ENCODE data around the gene NLGN2.

Gene NLGN2

DNA sequence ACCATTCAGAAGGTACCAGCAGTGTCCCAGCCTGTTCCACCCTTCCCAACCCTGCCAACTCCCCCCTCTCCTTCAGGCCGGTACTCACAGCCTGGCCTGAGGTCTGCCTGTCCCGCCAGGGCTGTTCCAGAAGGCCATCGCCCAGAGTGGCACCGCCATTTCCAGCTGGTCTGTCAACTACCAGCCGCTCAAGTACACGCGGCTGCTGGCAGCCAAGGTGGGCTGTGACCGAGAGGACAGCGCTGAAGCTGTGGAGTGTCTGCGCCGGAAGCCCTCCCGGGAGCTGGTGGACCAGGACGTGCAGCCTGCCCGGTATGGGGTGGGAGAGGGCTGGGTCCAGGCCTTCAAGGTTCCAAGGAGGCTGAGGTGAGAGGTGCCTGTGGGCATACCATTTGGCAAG, 7.2 kb downstream of the NLGN2 start:
- DNase-seq: no peak

DNA sequence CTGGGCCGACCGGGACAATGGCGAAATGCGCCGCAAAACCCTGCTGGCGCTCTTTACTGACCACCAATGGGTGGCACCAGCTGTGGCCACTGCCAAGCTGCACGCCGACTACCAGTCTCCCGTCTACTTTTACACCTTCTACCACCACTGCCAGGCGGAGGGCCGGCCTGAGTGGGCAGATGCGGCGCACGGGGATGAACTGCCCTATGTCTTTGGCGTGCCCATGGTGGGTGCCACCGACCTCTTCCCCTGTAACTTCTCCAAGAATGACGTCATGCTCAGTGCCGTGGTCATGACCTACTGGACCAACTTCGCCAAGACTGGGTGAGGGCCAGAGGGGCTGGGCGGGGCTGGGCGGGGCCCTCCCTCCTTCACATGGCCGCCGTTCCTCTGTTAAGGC, 8.1 kb downstream of the NLGN2 start:
- DNase-seq: no peak

DNA sequence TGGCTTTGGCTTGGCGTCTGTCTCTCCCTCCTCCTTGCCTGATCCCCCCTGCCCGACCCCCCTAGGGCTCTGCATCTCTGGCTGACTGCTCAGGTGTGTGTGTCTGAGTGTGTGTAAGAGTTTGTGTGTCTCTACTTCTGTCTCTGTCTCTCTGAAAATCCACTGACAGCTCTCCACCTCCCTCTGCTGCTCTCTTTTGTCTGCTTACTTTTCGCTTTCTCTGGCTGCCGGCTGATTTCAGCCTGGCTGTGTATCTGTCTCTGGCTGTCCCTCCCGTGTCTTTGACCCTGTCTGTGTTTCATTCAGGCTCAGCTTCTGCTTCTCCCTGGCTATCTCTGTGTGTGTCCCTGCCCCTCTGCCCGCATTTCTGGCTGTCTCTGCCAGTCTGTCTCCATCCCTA, 8.7 kb downstream of the NLGN2 start:
- DNase-seq: no peak

DNA sequence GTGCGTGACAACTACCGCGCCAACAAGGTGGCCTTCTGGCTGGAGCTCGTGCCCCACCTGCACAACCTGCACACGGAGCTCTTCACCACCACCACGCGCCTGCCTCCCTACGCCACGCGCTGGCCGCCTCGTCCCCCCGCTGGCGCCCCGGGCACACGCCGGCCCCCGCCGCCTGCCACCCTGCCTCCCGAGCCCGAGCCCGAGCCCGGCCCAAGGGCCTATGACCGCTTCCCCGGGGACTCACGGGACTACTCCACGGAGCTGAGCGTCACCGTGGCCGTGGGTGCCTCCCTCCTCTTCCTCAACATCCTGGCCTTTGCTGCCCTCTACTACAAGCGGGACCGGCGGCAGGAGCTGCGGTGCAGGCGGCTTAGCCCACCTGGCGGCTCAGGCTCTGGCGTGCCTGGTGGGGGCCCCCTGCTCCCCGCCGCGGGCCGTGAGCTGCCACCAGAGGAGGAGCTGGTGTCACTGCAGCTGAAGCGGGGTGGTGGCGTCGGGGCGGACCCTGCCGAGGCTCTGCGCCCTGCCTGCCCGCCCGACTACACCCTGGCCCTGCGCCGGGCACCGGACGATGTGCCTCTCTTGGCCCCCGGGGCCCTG, 9.5 kb downstream of the NLGN2 start:
- no peak for DNase-seq

DNA sequence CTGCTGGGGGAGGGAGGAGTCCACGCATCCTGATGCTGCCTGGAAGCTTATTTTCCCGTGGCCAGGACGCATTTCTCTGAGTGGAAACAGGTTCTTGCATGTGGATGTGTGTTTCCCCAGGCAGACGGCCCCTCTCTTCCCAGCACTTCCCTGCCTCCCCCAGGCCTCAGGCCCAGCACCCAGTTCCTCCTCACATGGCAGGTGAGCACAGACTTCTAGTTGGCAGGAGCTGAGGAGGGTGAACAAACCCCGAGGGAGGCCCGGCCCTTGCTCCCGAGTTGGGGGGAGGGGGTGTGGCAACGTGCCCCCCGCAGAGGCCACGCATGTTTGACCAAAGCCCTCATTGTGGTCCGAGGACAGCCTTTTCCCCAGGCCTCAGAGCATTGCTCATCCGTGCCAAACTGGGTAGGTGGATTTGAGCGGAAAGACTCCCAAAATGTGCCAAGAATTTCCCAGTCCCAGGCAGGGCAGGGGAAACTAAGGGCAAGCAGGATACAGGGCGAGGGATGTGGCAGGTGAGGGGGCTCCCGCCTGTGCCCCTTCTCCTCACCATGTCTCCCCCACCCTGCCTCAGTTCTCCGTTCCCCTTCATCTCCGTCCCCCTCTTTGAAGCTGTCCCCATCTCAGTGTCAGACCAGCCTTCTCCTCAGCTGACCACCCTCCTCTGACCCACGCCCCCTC, 11.0 kb downstream of the NLGN2 start:
- no peak for DNase-seq

DNA sequence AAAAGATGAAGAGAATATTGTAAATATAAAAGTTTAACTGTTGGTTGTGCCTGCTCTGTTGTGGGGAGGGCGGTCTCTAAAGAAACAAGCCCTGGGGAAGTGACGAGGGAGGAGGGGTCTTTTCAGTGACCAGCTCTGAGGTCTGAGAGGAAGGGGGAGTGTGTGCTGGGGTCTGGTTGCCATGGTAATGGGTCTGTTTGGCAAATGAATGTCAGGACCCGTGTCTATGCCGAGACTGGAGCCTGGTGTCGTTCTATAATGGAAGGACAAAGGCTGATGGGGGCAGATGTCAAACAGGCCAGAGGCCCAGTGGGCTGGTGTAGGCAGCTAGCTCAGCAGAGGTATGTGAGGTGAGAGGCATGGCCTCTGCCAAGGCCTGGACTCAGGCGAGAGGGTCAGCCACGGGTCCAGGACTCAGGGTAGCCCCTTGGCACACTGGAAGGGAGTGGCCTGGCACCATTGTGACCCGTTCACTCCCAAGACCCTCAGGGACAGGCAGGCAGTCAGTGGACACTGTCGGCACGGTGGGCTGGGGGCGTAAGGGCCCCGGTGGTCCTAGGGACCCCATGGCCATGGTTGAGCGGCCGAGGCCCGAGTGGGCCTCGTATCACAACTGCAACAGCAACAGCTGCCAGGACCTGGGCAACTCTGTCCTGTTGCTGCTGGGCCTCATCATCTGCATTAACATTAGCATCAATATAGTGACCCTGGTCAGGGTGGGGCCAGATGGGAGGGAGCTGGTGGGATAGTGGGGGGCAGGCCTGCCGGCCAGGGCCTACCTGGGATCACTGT, 12.4 kb downstream of the NLGN2 start, which contains the start of gene SPEM1:
SPEM1 (plus strand) TSS at position 506 of the 792 bp plus-strand sequence; CDS start at position 567, 61 bp downstream.
- DNase-seq: no peak

DNA sequence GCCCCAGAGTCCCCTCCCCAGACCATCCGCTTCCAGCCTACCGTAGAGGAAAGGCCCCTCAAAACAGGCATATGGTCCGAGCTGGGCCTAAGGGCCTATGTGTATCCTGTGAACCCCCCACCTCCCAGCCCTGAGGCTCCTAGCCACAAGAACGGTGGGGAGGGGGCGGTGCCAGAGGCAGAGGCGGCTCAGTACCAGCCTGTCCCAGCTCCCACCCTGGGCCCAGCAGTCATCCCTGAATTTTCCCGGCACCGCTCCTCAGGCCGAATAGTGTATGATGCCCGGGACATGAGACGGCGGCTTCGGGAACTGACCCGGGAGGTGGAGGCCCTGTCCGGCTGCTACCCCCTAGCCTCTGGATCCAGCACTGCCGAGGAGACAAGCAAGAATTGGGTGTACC, 13.5 kb downstream of the NLGN2 start:
- DNase-seq: no peak

DNA sequence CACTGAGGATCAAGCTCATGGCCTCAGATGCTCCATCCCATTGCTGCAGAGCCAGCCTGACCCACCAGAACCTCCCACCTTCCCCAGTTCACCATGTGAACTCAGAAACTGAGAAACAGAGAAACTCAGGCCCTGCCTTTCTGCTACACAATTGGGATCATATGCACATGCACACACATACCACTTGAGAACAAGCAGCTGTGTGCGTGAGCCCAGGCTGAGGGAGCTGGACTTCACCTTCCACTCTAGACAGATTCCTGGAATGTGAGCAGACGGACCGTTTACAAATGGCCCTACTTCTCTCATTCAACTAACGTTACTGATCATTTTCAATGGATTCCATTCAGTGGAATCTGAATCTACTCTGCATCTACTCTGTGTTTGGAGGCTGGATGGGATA, 16.0 kb downstream of the NLGN2 start:
- no peak for DNase-seq

DNA sequence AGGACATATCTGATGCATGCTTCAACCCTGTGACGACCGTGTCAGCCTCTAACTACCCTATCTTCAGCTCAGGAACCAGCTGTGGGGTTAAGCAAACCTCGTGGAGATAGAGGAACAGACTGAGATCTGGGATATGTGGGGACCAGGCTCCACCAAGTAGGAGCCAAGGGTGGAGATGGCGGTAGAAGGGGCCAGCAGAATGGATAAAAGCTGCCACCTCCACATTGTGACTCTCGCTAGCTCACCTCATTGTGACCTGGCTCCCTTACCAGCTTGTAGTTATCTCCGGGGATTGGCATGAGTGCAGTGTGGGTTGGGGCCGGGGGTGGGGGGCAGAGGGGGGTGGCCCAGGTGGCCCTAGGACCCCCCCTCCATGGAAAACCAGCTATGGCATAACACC, 17.7 kb downstream of the NLGN2 start, which contains the start of gene SPEM2:
SPEM2 (plus strand) TSS at position 301 of the 400 bp plus-strand sequence; CDS start at position 374, 73 bp downstream.
- DNase-seq: no peak

DNA sequence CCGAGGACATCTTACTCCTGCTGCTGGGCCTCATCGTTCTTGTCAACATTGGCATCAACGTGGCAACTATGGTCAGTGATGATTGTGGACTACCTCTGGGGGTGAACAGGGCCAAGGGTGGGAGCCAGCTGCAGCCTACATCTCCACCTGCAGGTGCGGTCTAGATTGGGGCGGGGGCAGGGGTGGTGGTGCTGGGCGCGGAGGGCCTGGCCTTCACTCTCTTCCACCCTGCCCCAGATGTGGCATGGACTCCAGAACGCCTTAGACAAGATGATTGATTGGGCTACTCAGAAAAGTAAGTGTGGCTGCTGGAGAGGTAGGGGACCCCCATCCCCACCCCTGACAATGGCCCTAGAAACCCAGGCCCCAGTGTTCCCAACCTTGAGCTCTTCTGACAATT, 18.1 kb downstream of the NLGN2 start:
- no peak for DNase-seq

DNA sequence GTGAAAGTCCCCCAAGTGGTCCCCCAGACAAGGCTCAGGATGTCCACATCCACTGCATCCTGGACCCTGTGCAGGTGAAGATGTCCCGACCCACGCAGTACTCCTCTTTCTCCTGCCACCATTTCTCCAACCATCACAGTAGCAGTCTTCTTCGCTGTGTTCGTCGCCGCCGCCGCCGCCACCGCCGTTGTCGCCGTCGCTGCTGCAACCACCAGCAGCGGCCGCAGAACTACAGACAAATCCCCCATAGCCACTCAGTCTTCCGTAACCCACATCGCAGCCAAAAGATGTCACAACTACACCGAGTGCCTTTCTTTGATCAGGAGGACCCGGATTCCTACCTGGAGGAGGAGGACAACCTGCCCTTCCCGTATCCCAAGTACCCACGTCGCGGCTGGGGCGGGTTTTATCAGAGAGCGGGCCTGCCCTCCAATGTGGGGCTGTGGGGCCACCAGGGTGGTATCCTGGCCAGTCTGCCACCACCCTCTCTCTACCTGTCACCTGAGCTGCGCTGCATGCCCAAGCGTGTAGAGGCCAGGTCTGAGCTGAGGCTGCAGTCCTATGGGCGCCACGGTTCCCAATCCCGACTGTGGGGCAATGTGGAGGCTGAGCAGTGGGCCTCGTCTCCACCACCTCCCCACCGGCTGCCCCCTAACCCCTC, 18.7 kb downstream of the NLGN2 start:
- no peak for DNase-seq

DNA sequence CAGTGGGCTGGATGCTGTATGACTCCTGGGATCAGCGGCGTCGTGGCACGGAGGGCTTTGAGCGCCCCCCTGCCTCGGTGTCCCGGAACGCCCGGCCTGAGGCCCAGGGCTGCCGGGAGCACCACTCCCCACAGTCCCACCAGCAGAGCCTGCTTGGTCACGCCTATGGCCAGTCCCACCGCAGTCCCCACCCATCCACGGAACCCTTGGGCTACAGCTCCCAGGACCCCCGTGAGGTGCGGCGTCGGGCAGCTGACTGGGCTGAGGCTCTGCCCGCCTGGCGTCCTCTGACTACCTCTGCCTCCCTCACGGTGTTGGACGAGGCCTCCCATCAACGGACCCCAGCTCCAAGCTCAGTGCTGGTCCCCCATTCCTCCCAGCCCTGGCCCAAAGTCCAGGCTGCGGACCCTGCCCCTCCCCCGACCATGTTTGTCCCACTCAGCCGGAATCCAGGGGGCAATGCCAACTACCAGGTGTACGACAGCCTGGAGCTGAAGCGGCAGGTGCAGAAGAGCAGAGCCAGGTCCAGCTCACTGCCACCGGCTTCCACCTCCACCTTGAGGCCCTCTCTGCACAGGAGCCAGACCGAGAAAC, 19.3 kb downstream of the NLGN2 start:
- DNase-seq: no peak

DNA sequence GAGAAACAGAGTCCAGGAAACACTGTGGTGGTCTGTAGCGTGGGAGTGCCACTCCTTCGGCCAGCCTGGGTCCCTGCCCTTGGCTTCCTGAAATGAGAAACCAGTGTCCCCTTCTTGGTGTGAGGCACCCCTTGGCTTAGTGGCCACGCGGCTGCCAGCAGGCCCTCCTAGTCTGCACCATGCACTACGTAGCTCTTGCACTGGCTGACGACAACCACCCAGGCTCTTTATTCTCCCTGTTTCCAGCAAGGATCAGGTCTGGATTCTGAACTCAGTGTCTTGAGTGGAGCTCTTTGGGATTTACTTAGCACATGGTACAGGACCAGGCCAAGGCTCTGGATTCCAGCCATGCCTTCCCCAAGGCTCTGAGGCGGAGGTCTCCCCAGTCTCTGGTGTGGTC, 19.9 kb downstream of the NLGN2 start:
- DNase-seq: no peak

DNA sequence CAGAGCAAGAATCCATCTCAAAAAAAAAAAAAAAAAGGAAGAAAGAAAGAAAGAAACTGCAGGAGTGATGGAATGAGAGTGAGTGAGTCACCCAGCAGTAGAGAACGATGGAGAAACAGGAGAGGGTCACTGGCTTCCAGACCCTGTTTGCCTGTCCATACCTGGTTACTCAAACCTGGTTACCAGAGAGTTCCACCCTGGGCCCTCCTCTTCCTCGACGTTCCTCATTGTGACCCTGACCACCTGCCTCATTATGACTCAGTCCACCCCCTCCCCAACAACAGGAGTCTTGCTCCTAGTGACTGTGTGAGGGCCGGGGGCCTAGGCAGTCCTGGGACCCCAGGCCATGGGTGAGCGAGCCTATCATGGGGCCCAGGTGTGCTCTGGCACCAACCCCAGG, 20.9 kb downstream of the NLGN2 start, which contains the start of gene SPEM3:
SPEM3 (plus strand) TSS at position 301 of the 400 bp plus-strand sequence; CDS start at position 347, 46 bp downstream.
- no peak for DNase-seq

DNA sequence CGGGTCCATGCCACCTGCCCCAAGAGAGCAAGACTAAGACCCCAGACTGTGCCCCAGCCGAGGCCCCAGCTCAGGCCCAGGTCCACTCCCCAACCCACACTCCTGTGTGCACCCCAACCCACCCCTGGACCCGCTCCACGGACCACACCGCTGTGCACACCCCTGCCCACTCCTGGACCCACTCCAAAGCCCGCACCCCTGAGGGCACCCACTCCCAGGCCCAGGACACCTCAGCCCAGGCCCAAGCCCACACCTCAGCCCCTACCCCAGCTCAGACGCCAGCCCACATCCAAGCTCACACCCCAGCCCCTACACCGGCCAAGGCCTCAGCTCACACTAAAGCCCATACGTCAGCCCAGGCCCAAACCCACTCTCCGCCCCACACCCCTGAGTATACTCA, 22.1 kb downstream of the NLGN2 start:
- DNase-seq: no peak

DNA sequence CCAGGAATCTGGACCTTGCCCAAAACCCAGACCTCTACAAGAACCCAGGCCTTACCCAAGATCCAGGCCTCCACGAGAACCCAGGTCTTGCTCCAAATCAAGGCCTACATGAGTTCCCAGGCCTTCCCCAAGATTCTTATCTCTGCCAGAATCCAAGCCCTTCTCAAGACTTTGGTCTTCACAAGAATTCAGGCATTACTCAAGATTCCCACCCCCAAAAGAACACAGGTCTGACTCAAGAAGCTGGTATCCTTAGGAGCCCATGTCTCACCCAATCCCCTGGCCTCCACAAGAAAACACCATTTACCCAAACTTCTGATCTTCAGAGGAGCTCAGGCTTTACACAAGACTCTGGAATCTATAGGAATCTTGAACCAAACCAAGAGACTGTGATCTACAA, 23.6 kb downstream of the NLGN2 start:
- DNase-seq: no peak

DNA sequence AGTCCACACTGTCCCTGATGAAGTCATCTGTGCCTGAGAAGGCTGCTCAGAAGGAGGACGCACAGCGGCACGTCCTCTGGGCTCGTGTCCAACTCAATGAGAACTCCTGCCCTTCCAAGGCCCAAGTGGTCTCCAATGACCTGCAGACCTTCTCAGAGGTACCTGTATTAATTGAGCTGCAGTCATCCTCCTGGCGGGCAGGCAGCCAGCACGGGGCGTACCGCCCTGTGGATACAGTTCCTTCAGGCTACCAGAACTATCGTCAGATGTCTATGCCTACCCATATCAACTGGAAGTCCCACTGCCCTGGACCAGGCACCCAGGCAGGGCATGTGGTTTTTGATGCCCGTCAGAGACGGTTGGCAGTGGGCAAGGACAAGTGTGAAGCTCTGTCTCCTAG, 24.7 kb downstream of the NLGN2 start:
- DNase-seq: no peak

DNA sequence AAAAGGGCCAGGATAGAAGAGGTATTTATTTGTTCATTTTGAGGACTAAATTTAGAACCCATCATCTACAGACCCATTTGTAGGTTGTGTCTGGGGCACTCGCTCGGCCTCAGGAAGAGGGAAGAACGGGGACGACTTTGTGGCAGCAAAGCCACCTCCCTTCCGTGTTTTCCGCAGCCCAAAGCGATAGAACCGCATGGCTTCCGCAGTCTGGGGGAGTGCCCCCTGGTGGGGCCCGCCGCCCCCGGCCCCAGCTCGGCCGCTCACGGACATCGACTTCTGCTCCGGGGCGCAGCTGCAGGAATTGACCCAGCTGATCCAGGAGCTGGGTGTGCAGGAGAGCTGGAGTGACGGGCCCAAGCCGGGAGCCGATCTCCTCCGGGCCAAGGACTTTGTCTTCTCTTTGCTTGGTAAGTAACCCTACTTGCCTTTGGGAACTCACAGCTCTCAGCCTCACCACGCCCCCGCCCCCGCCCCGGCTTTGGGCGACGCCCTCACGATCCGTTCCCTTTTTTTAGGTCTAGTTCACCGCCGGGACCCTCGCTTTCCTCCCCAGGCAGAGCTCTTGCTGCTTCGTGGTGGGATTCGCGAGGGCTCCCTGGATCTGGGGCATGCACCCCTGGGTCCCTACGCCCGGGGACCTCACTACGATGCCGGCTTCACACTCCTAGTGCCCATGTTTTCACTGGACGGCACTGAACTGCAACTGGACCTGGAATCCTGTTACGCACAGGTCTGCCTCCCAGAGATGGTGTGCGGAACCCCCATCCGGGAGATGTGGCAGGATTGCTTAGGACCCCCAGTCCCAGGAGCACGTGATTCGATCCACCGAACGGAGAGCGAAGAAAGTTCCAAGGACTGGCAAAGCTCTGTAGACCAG, 28.3 kb downstream of the NLGN2 start:
- DNase-seq: peak; percentile 58

DNA sequence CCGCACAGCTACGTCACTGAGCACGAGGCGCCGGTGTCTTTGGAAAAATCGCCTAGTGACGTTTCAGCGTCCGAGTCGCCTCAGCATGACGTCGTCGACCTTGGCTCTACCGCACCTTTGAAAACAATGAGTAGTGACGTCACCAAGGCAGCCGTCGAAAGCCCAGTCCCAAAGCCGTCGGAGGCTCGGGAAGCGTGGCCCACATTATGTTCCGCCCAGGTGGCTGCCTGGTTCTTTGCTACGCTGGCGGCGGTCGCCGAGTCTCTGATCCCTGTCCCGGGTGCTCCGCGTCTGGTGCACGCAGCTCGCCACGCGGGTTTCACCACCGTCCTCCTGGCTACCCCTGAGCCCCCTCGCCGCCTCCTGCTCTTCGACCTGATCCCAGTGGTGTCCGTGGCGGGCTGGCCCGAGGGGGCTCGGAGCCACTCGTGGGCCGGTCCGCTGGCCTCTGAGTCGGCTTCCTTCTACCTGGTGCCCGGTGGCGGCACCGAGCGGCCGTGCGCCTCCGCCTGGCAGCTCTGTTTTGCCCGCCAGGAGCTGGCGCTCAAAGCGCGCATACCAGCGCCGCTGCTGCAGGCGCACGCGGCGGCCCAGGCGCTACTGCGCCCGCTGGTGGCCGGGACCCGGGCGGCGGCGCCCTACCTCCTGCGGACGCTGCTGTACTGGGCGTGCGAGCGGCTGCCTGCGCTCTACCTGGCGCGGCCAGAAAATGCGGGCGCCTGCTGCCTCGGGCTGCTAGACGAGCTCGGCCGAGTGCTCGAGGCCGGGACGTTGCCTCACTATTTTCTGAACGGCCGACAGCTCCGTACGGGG, 29.1 kb downstream of the NLGN2 start:
- peak; percentile 52 for DNase-seq

DNA sequence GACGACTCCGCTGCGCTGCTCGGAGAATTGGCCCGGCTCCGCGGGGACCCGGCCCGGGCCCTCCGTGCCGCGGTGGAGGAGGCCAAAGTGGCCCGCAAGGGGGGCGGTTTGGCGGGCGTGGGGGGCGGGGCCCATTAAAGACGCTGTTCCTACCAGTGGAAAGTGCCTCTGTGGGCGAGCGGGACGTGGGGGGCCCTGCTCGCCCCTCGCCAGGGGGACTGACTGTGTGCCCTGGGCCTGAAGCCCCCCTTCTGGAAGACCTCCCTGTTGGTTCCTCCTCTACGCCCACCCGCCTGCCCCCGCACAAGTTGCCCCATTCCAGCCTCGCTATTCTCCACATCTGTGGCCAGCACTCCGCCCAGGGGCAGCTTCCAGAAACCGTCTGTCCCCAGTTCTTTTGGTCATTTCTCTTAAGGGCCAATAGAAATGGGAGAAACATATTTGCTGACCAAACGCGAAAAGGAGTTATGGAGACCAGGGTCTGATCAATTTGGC, 29.8 kb downstream of the NLGN2 start:
- no peak for DNase-seq
